Adrenal gland (tissue), 12 donors: ENCODE results near the gene CFAP74. TPM values are rescaled to one million over a fixed set of nuclear protein-coding genes. Genes with fewer than 3 reads are reported as not detected.
A peak's percentile ranks its signal among the peaks of the same experiment; 100 is the strongest.

Experiments
- DNase-seq, 7 donors: peaks; one replicate each; pipeline ENCODE4 v3.0.0-alpha.2; 2019 to 2020
- H3K27ac ChIP-seq, 5 donors: fragments of 200-600 bp; sonication (generic) in 4 of 5; 1 replicate in 3 of 5; 2 replicates in 2 of 5; pipeline versions ENCODE4 v1.5.1 to v1.8.0; 2016 to 2020; ENCODE audit warnings: mild to moderate bottlenecking in 1 of 5
- H3K27me3 ChIP-seq: fragments of 200-600 bp; 2 replicates; pipeline ENCODE4 v1.8.0; 2021
- H3K36me3 ChIP-seq, 2 donors: fragments of 200-600 bp; replicated peaks in 1 of 2; 1 replicate in 1 of 2; 2 replicates in 1 of 2; pipeline versions ENCODE4 v1.5.1 to v1.8.0; 2018 to 2022
- H3K4me1 ChIP-seq, 2 donors: fragments of 200-600 bp; replicated peaks in 1 of 2; 1 replicate in 1 of 2; 2 replicates in 1 of 2; pipeline versions ENCODE4 v1.5.1 to v1.8.0; 2018 to 2021
- H3K4me3 ChIP-seq, 4 donors: fragments of 200-600 bp; sonication (generic) in 3 of 4; one replicate each; pipeline ENCODE4 v1.5.1; 2016 to 2018
- H3K9me3 ChIP-seq, 3 donors: fragments of 200-600 bp; sonication (generic) in 1 of 3; replicated peaks in 1 of 3; 1 replicate in 2 of 3; 2 replicates in 1 of 3; pipeline versions ENCODE4 v1.5.1 to v1.8.0; 2016 to 2021
- POLR2A ChIP-seq, 2 donors: fragments of 450-650 bp; IDR thresholded peaks; one replicate each; pipeline ENCODE4 v1.6.1; 2017; ENCODE audit warnings: antibody characterized with exemption in 2 of 2, mild to moderate bottlenecking in 2 of 2, moderate library complexity in 1 of 2
- WGBS, 4 donors: extraction: QIAGEN DNeasy Blood & Tissue Kit in 2 of 4; methylation state at CpG; one replicate each; pipeline versions ENCODE4 v1.1.5 to v1.1.7; 2013 to 2017; 5-methylcytosine and 5-hydroxymethylcytosine counted together
- intact Hi-C, 2 donors: fragments of 100-400 bp; cut with DNase I; formaldehyde crosslinking; loops; one replicate each; pipeline versions ENCODE4 v1.14.1 to v1.15.0; 2022 to 2023
- polyA plus RNA-seq, 3 donors: library from polyadenylated mRNA; stranded (reverse); fragments of 200-250 nt in 2 of 3; fragments of 350-450 nt in 1 of 3; fragmentation: Illumina TruSeq in 1 of 3; extraction: RNeasy Lipid Tissue Mini Kit (QIAGEN cat#74804) in 1 of 3; gene quantifications; one replicate each; pipeline ENCODE4 v1.2.3, GENCODE V29; 2013 to 2014
- total RNA-seq, 9 donors: library from RNA; depleted of rRNA in 4 of 9; stranded (reverse); fragments of >200 nt in 4 of 9; fragments of 120-200 nt in 1 of 9; fragmentation: NEBNext Ultra II Directional in 1 of 9; extraction: Animal tissue kit (Norgen Biotek cat#: 25700) in 1 of 9; gene quantifications; one replicate each; pipeline versions ENCODE4 v1.1.0 to v1.2.4, GENCODE V29; 2013 to 2023
- TF ChIP-seq, protein P1 (sequence below), 6 experiments: fragments of 450-650 bp in 4 of 6; fragments of 200-600 bp in 2 of 6; sonication (generic) in 1 of 6; IDR thresholded peaks; 1 replicate in 5 of 6; 2 replicates in 1 of 6; pipeline versions ENCODE4 v1.5.1 to v1.8.0; 2016 to 2021; ENCODE audit warnings: antibody characterized with exemption in 6 of 6, mild to moderate bottlenecking in 2 of 6, moderate library complexity in 1 of 6
- donor health status: healthy with polysubstance abuse.
- donor health status: Bipolar disorder and iron deficiency.
- donor health status: DM: yes; HTN: yes; CAD: no.
- donor health status: DM: no; HTN: no; CAD: no.
- donor health status: DM: no; HTN: no; CAD: no.
- donor health status: DM: yes; HTN: yes; CAD: no.

Gene CFAP74
- total and polyA plus RNA-seq, 12 donors = 0.11 to 7.6 (median 2.8) TPM; not detected in 1

DNA sequence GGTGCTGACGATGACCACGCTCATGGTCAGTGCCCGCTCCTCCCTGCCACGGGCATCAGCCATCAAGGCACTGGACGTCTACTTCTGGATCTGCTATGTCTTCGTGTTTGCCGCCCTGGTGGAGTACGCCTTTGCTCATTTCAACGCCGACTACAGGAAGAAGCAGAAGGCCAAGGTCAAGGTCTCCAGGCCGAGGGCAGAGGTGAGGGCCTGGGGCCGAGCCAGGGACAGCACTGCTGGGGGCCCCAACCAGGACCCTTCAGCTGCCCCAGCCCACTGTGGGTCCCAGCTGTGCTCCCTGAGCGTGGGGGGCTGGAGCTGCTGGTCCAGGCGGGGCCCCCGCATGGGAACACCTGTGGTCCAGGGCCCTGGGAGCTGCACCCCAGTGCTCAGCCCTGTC lies 26.0 kb upstream of the CFAP74 start:
- Histone ChIP-seq H3K27ac (no peak overlapping the region), H3K36me3 (no peaks in the 10 kb centered on the region), H3K9me3 (no peaks in the 10 kb centered on the region), H3K4me3 (no peak overlapping the region), H3K4me1 (peaks cover 11 to 25% of the 10 kb centered on the region in 2 donors), H3K27me3 (no peaks in the 10 kb centered on the region)
- WGBS, 4 donors = 81 to 100% (median 87%) methylated on average over 2 to 15 of the region's 15 CpGs
- no peak for DNase-seq
- no peak for TF ChIP-seq POLR2A (IDR thresholded peaks at IDR 0.05)
- TF ChIP-seq, protein P1, sequence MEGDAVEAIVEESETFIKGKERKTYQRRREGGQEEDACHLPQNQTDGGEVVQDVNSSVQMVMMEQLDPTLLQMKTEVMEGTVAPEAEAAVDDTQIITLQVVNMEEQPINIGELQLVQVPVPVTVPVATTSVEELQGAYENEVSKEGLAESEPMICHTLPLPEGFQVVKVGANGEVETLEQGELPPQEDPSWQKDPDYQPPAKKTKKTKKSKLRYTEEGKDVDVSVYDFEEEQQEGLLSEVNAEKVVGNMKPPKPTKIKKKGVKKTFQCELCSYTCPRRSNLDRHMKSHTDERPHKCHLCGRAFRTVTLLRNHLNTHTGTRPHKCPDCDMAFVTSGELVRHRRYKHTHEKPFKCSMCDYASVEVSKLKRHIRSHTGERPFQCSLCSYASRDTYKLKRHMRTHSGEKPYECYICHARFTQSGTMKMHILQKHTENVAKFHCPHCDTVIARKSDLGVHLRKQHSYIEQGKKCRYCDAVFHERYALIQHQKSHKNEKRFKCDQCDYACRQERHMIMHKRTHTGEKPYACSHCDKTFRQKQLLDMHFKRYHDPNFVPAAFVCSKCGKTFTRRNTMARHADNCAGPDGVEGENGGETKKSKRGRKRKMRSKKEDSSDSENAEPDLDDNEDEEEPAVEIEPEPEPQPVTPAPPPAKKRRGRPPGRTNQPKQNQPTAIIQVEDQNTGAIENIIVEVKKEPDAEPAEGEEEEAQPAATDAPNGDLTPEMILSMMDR (IDR thresholded peaks at IDR 0.05) = no peak
- intact Hi-C loops = no loop called here

DNA sequence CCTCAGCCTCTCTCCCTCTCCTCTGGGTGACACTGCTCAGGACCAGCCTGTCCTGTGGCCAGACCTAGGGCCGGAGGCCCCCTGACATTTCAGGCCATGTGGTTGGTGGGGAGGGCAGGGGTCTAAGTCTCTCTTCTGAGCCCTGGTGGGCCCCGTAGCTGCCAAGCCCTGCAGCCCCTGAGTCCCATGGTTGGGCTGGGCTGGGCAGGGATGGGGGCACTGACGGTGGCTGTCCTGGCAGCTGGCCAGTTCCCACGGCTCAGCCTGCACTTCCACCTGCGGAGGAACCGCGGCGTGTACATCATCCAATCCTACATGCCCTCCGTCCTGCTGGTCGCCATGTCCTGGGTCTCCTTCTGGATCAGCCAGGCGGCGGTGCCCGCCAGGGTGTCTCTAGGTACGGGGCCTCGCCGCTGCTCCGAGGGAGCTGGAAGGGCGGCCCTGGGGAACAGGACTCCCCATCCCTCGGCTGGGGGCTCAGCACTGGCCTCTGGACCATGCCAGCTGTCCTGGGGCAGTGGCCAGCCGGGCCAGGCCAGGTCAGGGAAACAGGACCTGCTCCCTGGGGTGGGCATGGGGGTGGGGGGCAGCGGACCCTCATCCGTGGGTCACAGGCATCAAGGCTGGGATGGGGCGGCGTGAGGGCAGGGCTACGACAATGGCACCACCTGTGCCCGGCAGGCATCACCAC lies 25.4 kb upstream of the CFAP74 start:
- intact Hi-C loops = no loop called here

DNA sequence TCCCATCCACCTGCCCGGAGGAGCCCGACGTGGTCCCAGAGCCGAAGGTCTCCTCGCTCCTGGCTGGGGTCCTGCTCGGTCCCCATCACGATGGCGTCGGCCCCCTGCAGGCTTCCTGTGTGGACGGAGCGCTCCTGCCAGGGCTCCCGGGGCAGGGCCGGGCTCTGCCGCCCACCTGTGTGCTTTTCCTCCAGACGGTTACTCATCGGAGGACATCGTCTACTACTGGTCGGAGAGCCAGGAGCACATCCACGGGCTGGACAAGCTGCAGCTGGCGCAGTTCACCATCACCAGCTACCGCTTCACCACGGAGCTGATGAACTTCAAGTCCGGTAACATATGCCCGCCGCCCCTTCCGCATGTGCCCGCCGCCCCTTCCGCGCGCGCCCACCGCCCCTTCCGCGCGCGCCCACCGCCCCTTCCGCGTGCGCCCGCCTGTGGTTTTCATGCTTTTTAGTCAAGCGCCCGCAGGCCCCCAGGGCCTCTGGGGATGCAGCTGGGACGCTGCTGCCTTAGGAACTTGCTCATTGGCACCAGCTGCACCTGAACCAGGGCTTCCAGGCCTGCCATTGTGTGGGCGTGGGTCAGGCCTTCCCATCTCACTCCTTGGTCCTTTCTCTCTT lies 24.5 kb upstream of the CFAP74 start:
- H3K4me1 ChIP-seq = peaks cover 11 to 25% of the 10 kb centered on the region in 2 donors
- no peaks in the 10 kb centered on the region for H3K36me3 ChIP-seq
- intact Hi-C loops = no loop called here
- no peak overlapping the region for H3K27ac ChIP-seq
- no peaks in the 10 kb centered on the region for H3K27me3 ChIP-seq
- TF ChIP-seq, protein P1 (IDR thresholded peaks at IDR 0.05) = no peak
- no peak for TF ChIP-seq POLR2A (IDR thresholded peaks at IDR 0.05)
- WGBS, 4 donors = 92 to 94% (median 94%) methylated on average over 35 to 46 of the region's 46 CpGs
- no peak overlapping the region for H3K4me3 ChIP-seq
- no peaks in the 10 kb centered on the region for H3K9me3 ChIP-seq
- DNase-seq = no peak

More for the DNA sequence above, 25.4 kb upstream of the CFAP74 start:
- H3K36me3 ChIP-seq = no peaks in the 10 kb centered on the region
- no peak overlapping the region for H3K27ac ChIP-seq
- H3K4me1 ChIP-seq = peaks cover 11 to 25% of the 10 kb centered on the region in 2 donors
- H3K4me3 ChIP-seq = no peak overlapping the region
- no peak for DNase-seq
- WGBS, 4 donors = 89 to 97% (median 92%) methylated on average over 2 to 26 of the region's 26 CpGs
- TF ChIP-seq, protein P1 (IDR thresholded peaks at IDR 0.05) = no peak
- TF ChIP-seq POLR2A (IDR thresholded peaks at IDR 0.05) = no peak
- H3K27me3 ChIP-seq = no peaks in the 10 kb centered on the region
- no peaks in the 10 kb centered on the region for H3K9me3 ChIP-seq

DNA sequence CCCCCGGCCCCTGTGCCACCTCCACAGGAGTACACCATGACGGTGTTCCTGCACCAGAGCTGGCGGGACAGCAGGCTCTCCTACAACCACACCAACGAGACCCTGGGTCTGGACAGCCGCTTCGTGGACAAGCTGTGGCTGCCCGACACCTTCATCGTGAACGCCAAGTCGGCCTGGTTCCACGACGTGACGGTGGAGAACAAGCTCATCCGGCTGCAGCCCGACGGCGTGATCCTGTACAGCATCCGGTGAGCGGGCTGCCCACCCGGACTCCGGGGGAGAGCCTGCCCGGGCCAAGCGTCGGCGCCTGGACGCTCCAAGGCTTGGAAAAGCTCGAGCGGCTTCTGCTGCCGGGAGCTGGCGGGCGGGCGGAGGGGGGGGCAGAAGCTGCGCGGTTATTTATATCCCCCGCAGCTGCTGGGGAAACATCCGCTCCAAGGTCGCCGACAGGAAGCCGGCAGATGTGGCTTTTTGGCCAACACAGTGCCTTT lies 21.9 kb upstream of the CFAP74 start:
- DNase-seq = peak; percentile 59 to 83 (median 72)
- TF ChIP-seq POLR2A (IDR thresholded peaks at IDR 0.05) = no peak
- TF ChIP-seq, protein P1 (IDR thresholded peaks at IDR 0.05) = no peak
- Histone ChIP-seq H3K4me3 (no peak overlapping the region), H3K27ac (peak overlapping the region in 2 of 5 donors; percentile 34 to 66), H3K9me3 (no peaks in the 10 kb centered on the region), H3K4me1 (peaks cover 5 to 12% of the 10 kb centered on the region in 2 donors), H3K36me3 (no peaks in the 10 kb centered on the region), H3K27me3 (peaks cover 13% of the 10 kb centered on the region)
- intact Hi-C loops = no loop called here
- WGBS, 4 donors = 20 to 27% (median 25%) methylated on average over 11 to 39 of the region's 39 CpGs
